Fibroblast of skin of scalp (primary cell): ENCODE data around the gene DISP3.

Experiments
- DNase-seq: peaks from one replicate; pipeline ENCODE4 v3.0.0-alpha.2; 2013

The DISP3 gene

DNA sequence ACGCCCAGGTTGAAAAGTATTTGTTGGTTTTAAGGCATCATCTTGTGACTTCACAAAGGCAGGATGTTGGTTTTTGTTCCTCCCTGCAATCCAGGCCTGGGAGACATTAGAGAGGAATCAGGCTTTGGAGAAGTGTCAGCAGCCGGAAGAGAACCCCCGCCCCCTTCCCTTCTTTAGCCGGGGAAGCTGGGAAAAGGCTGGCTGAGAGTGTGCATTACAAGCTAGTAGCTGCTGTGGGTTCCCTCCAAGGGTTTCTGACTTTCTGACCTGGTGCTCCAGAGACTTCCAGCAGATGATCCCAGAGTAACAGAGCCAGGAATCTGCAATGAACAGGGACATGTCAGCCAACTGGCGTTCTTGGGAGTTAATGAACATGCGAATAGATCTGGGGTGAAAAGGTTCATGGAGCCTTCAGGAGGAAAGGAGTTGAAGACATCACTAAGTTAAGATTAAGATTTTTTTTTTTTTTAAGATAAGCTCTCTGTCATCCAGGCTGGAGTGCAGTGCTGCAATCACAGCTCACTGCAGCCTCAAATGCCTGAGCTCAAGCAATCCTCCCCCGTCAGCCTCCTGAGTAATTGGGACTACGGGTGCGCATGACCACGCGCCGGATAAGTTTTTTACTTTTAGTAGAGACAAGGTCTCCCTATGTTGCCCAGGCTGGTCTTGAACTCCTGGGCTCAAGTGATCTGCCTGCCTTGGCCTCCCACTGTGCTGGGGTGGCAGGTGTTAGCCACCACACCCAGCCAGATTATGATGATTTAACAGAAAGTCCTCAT, 7.5 kb downstream of the DISP3 start:
- no peak for DNase-seq

DNA sequence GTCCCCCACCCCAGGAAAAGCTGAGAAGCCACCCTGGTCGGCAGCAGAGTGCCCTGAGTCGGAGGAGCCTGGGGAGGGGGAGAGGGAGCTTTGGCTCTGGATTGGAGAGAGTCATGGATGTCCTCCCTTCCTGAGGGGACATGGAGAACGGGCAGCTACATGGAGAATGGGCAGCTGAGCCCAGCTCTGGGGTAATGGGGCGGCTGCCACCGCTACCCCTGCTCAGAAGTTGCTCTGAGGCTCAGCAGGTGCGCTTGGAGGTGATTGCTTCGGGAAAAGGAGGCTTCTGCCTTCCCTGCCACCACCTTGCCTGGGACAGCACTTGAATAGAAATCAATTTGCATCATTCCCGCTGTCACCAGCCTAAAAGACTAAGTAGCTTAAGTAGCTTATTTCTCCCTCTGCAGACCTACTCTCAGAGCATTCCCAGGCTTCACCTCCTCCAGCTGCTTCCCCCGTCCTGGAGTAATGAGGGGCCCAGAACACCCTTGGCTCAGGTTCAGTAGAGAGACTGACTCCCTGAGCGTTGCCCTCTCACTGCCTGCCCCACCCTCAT, 8.3 kb downstream of the DISP3 start:
- DNase-seq = no peak

DNA sequence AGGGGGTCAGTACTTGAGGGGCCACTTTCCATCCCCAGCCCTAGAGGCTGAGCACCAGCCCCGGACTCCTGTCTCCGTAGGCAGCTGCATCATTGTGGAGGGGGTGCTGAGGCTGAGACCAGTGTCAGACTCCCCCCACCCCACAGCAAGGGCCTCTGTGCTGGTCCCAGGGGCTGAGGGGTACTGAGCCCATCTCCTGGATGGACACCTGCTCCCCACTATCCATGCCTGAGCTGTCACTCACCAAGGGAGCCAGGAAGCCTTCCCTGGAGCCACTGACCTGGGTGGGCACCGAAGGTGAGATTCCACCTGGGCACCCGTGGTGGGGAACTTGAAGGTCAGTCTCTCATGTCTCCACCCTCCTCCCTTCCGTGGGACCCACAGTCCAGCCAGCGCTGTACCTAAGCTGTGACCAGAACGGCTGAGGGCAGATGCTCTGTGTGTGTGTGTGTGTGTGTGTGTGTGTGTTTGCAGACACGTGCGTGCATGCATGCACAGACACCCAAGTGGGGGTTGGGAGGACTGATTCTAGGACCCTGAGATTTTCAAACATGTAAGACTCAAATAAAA, 9.3 kb downstream of the DISP3 start:
- DNase-seq = no peak

DNA sequence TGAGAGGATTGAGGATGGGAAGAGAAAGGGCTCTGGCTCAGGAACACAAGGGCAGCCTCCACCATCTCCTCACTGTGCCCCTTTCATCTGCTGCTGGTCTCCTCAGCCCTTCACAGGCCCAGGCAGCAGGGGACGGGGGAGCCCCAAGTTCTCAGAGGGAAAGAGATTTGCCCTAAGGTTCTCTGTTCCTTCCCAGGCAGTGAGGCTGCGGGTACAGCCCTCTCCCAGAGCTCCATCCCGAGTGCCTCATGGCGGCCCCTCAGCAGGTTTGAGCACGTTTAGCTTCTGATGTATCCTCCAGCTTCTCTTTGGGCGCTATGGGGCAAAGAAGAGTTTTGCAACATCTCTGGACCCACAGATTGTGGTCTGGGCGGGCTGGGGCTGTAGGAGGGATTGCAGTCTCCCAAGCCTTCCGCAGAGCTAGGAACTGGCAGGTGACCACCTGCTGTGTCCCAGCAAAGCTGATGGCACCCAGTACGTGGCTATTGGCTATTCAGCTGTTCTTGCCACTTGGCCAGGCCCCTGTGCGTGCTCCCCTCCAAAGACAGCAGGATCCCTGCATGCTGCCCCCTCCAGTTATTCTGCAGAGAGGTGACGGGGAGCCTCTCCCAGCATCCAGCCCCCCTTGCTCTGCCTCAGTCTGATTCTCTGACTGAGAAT, 10.1 kb downstream of the DISP3 start:
- no peak for DNase-seq

DNA sequence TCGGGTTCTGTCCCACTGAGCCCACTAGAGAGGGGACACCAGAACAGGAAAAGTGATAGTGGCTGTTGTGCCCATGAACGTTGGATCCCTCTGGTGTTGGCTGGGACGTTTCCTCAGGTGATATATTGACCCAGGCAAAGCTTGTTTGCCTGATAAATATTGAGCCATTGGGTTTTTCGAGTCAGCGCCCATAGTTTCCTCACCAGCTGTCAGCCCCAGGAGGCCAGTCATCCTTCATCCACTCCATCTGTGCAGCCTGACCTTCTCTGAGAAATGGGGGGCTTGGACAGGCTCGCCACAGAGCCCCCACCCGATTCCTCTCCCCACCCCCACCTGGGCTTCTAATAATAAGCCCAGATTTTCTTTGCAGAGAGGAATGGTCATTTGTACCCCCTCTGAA, 13.3 kb downstream of the DISP3 start:
- no peak for DNase-seq

DNA sequence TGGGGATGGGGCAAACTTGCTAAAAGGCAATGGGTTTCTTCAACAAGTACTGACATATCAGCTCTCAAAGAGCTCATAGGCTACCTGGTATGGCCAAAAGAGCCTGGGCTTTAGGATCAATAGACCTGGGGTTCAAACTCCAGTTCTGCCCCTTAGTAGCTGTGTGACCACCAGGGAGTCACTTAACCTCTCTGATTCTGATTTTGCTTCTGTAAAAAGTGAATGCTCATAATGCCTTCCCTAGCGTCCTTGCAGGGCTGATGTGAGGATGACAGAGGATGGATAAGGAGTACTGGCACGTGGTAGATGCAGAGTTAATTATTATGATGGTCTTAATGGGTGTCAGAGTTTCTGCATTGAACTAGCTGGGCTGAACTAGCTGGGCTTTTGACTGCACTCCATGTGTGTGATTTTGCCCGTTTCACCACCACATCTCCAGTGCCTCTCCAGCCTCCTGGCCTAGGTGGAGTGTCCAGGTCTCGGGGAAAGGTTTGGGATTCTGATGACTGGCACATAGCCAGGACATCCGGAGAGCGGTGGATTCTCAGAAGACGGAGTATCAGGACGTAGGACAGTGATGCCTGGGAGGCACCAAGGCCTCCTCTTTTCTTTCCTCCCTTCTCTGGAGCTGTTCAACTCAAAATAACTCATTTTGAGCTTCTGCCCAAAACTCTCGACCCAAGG, 15.2 kb downstream of the DISP3 start:
- DNase-seq = no peak

DNA sequence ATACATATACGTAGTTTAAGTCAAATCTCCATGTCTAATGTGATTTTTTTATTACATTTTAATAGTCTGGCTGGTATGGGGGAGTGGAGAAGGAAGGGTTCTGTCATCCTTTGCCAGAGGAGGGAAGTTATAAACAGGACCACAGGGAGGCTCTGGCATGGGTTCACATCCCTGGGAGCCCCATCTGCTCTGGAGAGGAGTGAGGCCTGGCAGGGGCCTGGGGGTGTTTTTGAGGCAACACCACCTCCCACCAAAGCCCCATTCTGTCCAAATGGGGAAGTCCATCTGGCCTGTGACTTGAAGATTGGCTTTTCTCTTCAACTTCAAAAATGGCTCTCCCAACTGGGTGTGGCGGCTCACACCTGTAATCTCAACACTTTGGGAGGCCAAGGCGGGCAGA, 15.8 kb downstream of the DISP3 start:
- DNase-seq = no peak

DNA sequence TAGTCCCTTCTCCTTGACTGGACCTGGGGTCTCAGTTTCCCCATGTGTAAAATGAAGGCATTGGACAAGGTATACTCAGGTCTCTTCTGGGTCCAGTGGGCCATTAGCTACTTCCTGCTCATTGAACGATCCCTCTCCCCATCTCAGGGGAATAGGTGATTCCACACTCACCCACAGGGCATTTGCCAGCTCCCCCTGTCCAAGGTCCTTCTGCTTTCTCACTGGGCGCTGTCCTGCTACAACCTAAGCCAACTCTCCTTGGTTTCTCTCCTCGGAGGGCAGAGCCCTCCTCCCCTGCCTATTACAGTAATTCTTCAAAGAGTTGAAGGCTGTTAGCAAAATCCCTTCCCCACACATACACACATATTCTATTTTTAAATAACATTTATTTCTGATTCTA, 16.6 kb downstream of the DISP3 start:
- DNase-seq = no peak

DNA sequence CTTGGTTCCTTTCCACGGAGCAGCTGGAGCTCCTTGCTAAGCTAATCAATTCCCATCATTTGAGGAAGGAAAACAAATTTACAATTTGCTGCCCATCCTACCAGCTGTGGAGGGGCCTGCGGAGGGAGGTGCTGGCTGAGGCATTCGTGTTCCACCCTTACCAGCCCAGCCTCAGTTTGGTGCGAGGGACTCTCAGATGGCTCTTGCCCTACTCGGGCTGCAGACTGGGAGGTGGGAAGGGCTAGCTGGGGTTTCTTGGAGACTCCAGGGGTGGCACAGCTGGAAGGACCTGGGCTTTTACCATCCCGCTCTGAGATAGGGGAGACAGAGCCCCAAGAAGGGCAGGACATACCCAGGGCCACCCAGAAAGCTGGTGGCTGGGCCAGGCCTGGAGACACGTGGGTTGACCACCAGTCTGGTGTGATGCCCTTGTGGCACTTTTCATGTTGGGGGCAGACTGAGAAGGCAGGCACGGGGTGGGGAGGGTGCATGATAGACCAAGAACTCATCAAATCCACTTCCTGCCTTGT, 17.7 kb downstream of the DISP3 start:
- DNase-seq = no peak

DNA sequence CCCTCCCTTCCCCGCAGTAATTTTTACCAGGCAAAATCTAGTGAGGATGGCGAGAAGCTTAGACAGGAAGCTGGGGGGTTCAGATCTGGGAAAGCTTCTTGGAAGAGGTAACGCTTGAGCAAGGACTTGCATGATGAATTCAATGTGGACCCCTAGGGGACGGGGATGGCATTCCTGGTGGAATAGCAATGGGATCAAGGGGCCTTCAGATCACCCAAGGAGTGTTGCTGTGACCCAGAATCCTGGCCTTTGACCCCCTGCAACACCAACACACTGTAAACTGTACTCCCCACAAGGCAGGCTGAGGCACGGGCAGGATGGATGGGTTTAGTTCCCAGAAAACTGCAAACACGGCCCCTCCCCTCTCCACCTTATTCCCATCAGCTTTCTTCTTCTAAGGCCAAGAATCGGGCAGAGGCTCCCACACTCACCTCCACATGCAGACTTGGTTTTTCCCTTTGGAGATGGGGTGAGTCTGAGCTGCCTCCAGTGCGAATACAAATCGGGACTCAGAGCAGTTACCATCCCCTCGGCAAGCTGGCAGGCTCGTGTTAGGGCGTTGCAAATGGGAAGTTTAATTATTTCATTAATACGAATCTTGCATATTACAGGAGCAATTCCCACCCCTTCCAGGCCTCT, 20.1 kb downstream of the DISP3 start:
- DNase-seq = no peak

DNA sequence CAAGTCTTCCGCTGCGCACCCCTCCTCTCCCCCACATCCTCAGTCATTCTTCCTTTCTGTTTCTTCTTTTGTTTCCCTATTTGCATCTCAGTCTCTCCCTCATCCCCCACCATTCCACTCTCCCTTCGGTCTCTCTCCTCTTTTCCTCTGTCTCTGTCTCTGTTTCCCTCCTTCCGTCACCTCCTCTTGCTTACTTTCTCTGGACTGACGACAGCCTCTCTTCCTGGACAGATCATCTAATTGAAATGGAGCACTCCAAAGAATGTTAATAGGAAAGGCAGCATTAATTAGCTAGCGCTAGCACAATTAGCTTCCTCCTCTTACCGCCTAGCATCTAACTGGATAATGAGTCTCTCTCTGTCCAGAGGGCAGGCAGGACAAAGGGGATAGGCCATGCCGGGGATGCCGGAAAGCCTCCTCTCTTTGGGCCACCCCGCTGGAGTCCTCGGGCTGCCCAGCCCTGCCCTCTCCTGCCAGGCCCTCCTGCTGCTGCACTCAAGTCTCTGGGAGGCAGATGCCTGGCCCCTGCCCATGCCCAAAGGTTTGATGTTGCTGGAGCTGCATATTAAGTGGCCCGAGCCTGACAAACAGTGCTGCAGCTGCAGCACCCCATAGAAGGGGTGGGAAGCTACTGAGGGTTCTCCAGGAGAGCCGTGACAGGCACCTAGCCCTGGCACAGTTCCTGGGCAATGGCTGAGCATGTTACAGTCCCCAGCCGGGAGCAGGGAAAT, 20.8 kb downstream of the DISP3 start:
- no peak for DNase-seq

DNA sequence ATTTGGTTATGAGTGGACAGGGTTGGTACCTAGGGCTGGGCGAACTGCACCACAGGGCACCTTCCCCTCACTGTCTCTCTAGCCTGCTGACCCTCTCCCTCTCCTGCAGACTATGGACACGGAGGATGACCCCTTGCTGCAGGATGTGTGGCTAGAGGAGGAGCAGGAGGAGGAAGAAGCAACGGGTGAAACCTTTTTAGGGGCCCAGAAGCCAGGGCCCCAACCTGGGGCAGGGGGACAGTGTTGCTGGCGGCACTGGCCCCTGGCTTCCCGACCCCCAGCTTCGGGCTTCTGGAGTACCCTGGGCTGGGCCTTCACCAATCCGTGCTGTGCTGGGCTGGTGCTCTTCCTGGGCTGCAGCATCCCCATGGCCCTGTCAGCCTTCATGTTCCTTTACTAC, 21.9 kb downstream of the DISP3 start:
- no peak for DNase-seq

DNA sequence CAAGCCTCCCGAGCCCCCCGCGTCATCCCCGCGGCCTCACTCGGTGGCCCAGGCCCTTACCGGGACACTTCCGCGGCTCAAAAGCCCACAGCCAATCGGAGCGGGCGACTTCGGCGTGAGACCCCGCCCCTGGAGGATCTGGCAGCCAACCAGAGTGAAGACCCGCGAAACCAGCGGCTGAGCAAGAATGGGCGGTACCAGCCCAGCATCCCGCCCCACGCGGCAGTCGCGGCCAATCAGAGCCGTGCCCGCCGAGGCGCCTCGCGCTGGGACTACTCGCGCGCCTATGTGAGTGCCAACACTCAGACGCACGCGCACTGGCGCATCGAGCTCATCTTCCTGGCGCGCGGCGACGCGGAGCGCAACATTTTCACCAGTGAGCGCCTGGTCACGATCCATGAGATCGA, 22.5 kb downstream of the DISP3 start:
- peak; percentile 44 for DNase-seq

DNA sequence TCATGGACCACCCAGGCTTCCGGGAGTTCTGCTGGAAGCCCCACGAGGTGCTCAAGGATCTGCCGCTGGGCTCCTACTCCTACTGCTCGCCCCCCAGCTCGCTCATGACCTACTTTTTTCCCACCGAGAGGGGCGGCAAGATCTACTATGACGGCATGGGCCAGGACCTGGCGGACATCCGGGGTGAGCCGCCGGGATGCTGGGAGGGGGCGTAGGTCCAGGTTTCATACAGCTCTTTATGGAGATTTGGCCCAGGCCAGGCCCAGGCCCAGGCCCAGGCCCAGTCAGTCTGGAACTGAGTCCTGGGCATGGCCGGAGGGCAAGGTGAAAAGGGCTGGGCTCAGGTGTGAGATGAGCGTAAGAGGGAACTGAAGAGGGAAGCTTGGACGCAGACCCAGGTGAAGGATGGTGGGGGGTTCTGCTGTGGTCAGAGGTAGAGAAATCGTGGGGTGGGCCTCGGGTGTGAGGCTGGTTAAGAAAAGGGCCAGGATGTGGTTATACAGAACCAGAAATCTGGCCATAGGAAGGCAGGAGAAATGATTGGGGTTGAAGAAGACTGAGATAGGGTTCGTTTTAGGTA, 23.0 kb downstream of the DISP3 start:
- no peak for DNase-seq

DNA sequence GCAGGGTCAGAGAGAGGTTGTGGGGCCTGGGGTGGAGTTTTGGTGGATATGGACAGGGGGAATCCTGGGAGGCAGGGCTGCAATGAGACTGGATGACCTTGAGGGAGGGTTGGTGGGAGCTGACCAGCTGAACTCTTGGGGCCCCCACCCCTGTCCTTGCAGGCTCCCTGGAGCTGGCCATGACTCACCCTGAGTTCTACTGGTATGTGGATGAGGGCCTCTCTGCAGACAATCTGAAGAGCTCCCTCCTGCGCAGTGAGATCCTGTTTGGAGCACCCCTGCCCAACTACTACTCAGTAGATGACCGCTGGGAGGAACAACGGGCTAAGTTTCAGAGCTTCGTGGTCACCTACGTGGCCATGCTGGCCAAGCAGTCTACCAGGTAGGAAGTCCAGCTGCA, 23.6 kb downstream of the DISP3 start:
- no peak for DNase-seq

DNA sequence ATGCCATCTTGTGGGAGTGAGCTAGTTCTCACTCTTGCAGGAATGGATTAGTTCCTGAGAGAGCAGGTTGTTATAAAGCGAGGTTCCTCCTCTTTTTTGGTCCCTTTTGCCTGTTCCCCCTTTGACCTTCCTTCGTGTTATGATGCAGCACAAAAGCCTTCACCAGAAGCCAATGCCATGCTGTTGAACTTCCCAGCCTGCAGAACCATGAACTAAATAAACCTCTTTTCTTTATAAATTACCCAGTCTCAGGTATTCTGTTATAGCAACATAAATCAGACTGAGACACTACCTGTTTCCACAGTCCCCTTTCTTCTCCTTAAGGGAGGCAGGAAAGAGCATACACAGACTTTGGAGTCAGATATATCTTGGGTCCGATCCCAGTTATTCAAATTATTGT, 25.6 kb downstream of the DISP3 start:
- DNase-seq = no peak

DNA sequence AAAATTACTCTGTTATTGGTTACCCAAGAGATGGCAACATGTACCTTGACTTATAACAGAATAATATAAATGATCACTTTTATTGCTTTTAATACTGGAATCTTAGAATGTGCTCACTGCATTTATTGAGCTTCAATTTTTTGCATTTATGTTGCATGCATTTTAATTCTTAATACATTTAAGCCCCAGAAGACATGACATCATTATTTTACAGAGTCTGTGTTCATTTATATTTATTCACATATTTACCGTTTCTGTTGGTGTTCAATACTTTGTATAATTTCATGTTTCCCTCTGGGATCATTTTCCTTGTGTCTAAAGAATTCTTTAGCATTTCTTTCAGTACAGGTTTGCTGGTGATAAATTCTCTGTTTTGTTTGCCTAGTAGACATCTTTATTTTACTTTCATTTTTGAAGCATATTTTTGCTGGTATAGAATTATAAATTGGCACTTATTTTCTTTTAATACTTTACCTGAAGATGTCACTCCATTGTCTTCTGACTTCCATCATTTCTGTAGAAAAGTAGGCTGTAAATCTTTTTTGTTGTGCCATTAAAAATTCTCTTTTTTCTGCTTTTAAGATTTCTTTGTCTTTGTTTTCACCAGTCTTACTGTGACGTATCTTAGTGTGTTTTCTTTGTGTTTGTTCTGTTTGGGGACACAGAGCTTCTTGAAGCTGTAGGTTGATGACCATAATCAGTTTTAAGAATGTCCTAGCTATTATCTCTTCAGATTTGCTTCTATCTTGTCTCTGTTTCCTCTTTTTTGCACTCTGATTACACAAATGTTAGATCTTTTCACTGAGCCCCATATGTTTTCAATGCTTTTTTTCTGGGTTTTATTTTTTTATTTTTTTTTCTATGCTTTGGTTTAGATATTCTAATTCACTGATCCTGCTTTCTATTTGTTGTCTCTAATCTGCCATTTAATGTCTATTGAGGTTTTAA, 26.9 kb downstream of the DISP3 start:
- no peak for DNase-seq

DNA sequence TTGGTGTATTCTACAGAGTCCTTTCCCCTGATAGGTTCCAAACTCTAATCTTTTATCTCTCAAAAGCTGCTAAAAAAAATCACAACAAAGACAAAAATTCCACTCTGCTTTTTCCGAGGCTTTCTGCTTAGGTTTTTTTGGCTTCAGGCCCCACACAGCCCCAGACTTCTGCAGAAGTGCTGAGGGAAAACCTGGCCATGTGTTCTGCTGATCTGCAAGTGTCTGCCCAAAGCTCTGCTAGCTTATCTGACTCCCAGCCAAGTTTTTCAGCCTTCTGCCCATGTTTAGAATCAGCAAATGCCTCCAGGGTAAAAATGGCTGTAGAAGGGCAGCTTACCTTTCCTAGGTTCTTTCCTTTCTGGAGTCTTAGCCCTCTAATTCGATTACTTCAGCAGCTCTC, 28.4 kb downstream of the DISP3 start:
- no peak for DNase-seq

DNA sequence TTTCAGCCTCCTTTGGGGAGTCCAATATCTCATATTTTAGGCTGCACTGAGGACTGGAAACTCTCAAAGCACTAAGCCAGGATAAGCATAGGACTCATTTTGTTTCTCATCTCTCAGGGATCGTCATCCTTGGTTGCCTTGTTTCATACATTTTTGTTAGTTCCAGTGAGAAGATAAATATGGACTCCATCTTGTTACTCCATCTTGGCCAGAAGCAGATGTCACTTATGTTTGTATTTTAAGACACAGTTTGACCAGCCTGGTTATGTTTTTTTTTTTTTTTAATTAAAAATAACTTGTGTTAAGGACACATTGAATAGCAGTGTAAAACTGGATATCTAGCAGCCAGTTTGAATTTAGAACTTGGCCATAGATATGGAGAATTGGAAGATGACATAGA, 34.7 kb downstream of the DISP3 start:
- DNase-seq = no peak

DNA sequence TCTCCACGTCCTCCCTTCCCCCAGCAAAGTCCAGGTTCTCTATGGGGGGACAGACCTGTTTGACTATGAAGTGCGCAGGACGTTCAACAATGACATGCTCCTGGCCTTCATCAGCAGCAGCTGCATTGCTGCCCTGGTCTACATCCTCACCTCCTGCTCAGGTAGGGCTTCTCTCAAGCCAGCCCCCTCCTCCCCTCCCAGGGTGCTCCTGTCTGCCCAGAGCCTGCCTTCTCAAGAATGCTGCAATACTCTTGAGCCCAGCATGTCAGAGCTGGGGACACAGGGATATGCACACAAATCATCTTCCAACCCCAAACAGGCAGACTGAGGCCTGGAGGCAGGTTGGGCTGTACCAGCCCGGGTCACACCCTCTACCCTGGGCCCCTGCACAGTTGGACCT, 35.4 kb downstream of the DISP3 start:
- no peak for DNase-seq
